Measurements from ENCODE around the gene OR10K1. TPM values are rescaled to one million over a fixed set of nuclear protein-coding genes. Genes with fewer than 3 reads are reported as not detected.

Gene OR10K1
- not detected in 2 replicates for total RNA-seq (2021)
- long read RNA-seq = 0 reads

GRCh38 chr1:158461534-158461933 is at the start of gene OR10K1:
TSS of gene OR10K1 (plus strand) at chr1:158461834. CDS start at chr1:158465562, 3,728 bp downstream.
- H3K79me1 ChIP-seq (ENCODE audit: insufficient read depth, low read depth, low read length, poor library complexity, severe bottlenecking) = no peaks in the 10 kb centered on the region
- no peaks in the 10 kb centered on the region for H3K36me3 Mint-ChIP-seq (ENCODE audit: insufficient read depth in 1 of 3, low read depth in 3 of 3)
- no peaks in the 10 kb centered on the region for H4K20me1 ChIP-seq (ENCODE audit: control insufficient read depth, insufficient read depth, insufficient read length)
- H2BK5ac ChIP-seq (ENCODE audit: insufficient read length, low read length) = no peak within 1 kb of the TSS
- no peak within 1 kb of the TSS for H3K4me3 Mint-ChIP-seq
- no peak within 1 kb of the TSS for H2BK20ac ChIP-seq (ENCODE audit: low read depth, low read length, poor library complexity, severe bottlenecking)
- no peak within 1 kb of the TSS for H4K91ac ChIP-seq (ENCODE audit: insufficient read length, low read depth, low read length)
- no peak within 1 kb of the TSS for H3K56ac ChIP-seq (ENCODE audit: insufficient read length, low read depth, low read length)
- H3K4me2 ChIP-seq (ENCODE audit: insufficient read depth, insufficient read length, low read length) = no peak within 1 kb of the TSS
- no peaks in the 10 kb centered on the region for H3K9me3 ChIP-seq (ENCODE audit: control insufficient read depth, low read depth, low read length)
- no peak within 1 kb of the TSS for H3K18ac ChIP-seq (ENCODE audit: insufficient read length, low read depth, low read length)
- no peak within 1 kb of the TSS for H3K23ac ChIP-seq (ENCODE audit: insufficient read length, low read depth, low read length)
- H3K9ac ChIP-seq (ENCODE audit: extremely low read depth, insufficient read length, low read length) = no peak within 1 kb of the TSS
- no peak within 1 kb of the TSS for H2AFZ ChIP-seq (ENCODE audit: low read length)
- no peak within 1 kb of the TSS for H3K27ac ChIP-seq (ENCODE audit: insufficient read length, low read depth, low read length)
- no peak within 1 kb of the TSS for H3K4ac ChIP-seq (ENCODE audit: low read depth, low read length)
- no peaks in the 10 kb centered on the region for H3K4me1 Mint-ChIP-seq
- no peak within 1 kb of the TSS for H4K5ac ChIP-seq (ENCODE audit: insufficient read length, low read depth, low read length)
- H2AK5ac ChIP-seq (ENCODE audit: insufficient read length, low read length) = no peak within 1 kb of the TSS
- H3K14ac ChIP-seq (ENCODE audit: insufficient read depth, low read length) = no peak within 1 kb of the TSS
- H3K27me3 Mint-ChIP-seq (ENCODE audit: low read depth) = no peaks in the 10 kb centered on the region
- H2BK120ac ChIP-seq (ENCODE audit: low read depth, low read length, poor library complexity, severe bottlenecking) = no peak within 1 kb of the TSS
- TF ChIP-seq CTCF (conservative IDR thresholded peaks at IDR 0.05) = no peak
- H3T11ph ChIP-seq (ENCODE audit: low read length) = no peak within 1 kb of the TSS
- H3K4me1 ChIP-seq (ENCODE audit: insufficient read depth, low read length) = no peaks in the 10 kb centered on the region
- no peaks in the 10 kb centered on the region for H3K9me3 Mint-ChIP-seq
- no peaks in the 10 kb centered on the region for H3K23me2 ChIP-seq (ENCODE audit: insufficient read length, low read depth, low read length, poor library complexity, severe bottlenecking)
- H2BK12ac ChIP-seq (ENCODE audit: insufficient read length, low read depth, low read length) = no peak within 1 kb of the TSS
- no peak within 1 kb of the TSS for H3K27ac Mint-ChIP-seq
- H3K27me3 ChIP-seq (ENCODE audit: insufficient read depth, low read length) = no peaks in the 10 kb centered on the region
- no peak within 1 kb of the TSS for H4K8ac ChIP-seq (replicated peaks; ENCODE audit: insufficient read length, low read depth, low read length)
- H2BK15ac ChIP-seq (ENCODE audit: low read depth, low read length) = no peak within 1 kb of the TSS
- WGBS (ENCODE audit: extremely low coverage, insufficient read length, low lambda C conversion rate) = no CpG with 5 or more reads among the region's 2 CpGs
- no peak for DNase-seq
- no peaks in the 10 kb centered on the region for H3K79me2 ChIP-seq (ENCODE audit: insufficient read depth, low read length)

Data from H9 (cell line).